ENCODE data around the gene STARD10.

- TF ChIP-seq CTCF (IDR thresholded peaks at IDR 0.05) (no peak), POLR2A (IDR thresholded peaks at IDR 0.05) (no peak)
Measured at GRCh38 chr11:72741849-72742512, 51.9 kb downstream of the STARD10 start.
